Measurements from ENCODE around the gene HMHB1. TPM values are rescaled to one million over a fixed set of nuclear protein-coding genes. Genes with fewer than 3 reads are reported as not detected.

Gene HMHB1
- total RNA-seq, 1 experiment from 2014 or later, result not detected

DNA sequence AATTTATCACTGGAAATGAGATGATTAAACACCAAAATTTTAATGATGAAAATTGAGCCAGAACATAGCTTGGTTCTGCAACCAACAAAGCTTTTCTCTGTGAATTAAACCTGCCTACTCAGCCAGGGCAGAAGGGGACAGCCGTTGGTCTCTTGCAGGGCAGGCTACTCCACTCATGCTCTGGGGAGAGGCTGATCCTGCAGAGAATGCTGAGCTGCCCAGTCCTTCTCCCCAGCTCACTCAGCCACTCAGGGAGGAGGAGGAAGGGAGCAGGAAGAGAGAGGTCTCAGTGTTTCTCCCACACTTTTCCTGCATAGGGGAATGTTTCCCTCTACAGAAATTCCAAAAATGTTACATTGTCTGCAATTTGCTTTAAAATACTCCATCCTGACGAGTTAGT, 40.4 kb upstream of the HMHB1 start:
- no peaks in the 10 kb centered on the region for H3K79me2 ChIP-seq (ENCODE audit: insufficient read depth, low read length)
- H3K4me1 ChIP-seq (ENCODE audit: insufficient read depth, low read length), result no peaks in the 10 kb centered on the region
- no peak overlapping the region for H3T11ph ChIP-seq (ENCODE audit: low read length)
- DNase-seq, result no peak
- no peaks in the 10 kb centered on the region for H3K9me3 ChIP-seq (ENCODE audit: control insufficient read depth, low read depth, low read length)
- Mint-ChIP-seq H3K27ac (no peak overlapping the region), H3K27me3 (ENCODE audit: low read depth) (no peaks in the 10 kb centered on the region; the same call in 1 of the 2 replicates), H3K36me3 (ENCODE audit: insufficient read depth in 1 of 3, low read depth in 3 of 3) (no peaks in the 10 kb centered on the region; a peak in 1 of 7 replicates), H3K9me3 (no peaks in the 10 kb centered on the region; a peak in 1 of 5 replicates), H3K4me3 (no peak overlapping the region), H3K4me1 (peaks cover 3 to 4% of the 10 kb centered on the region in 2 experiments; a peak in 2 of 4 replicates)
- no peak overlapping the region for H3K27ac ChIP-seq (ENCODE audit: insufficient read length, low read depth, low read length)
- no CpG with 5 or more reads among the region's 2 CpGs for WGBS (ENCODE audit: extremely low coverage, insufficient read length, low lambda C conversion rate)
- H2BK120ac ChIP-seq (ENCODE audit: low read depth, low read length, poor library complexity, severe bottlenecking), result no peak overlapping the region
- H2BK20ac ChIP-seq (ENCODE audit: low read depth, low read length, poor library complexity, severe bottlenecking), result no peak overlapping the region
- H3K9ac ChIP-seq (ENCODE audit: extremely low read depth, insufficient read length, low read length), result no peak overlapping the region
- H3K4me2 ChIP-seq (ENCODE audit: insufficient read depth, insufficient read length, low read length), result no peak overlapping the region
- no peaks in the 10 kb centered on the region for H3K27me3 ChIP-seq (ENCODE audit: insufficient read depth, low read length)
- H3K23ac ChIP-seq (ENCODE audit: insufficient read length, low read depth, low read length), result no peak overlapping the region
- no peak overlapping the region for H2AK5ac ChIP-seq (ENCODE audit: insufficient read length, low read length)
- TF ChIP-seq, protein P1, sequence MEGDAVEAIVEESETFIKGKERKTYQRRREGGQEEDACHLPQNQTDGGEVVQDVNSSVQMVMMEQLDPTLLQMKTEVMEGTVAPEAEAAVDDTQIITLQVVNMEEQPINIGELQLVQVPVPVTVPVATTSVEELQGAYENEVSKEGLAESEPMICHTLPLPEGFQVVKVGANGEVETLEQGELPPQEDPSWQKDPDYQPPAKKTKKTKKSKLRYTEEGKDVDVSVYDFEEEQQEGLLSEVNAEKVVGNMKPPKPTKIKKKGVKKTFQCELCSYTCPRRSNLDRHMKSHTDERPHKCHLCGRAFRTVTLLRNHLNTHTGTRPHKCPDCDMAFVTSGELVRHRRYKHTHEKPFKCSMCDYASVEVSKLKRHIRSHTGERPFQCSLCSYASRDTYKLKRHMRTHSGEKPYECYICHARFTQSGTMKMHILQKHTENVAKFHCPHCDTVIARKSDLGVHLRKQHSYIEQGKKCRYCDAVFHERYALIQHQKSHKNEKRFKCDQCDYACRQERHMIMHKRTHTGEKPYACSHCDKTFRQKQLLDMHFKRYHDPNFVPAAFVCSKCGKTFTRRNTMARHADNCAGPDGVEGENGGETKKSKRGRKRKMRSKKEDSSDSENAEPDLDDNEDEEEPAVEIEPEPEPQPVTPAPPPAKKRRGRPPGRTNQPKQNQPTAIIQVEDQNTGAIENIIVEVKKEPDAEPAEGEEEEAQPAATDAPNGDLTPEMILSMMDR (conservative IDR thresholded peaks at IDR 0.05), result no peak
- H4K8ac ChIP-seq (replicated peaks; ENCODE audit: insufficient read length, low read depth, low read length), result no peak overlapping the region
- H2BK15ac ChIP-seq (ENCODE audit: low read depth, low read length), result no peak overlapping the region
- H3K79me1 ChIP-seq (ENCODE audit: insufficient read depth, low read depth, low read length, poor library complexity, severe bottlenecking), result no peaks in the 10 kb centered on the region
- no peak overlapping the region for H2BK5ac ChIP-seq (ENCODE audit: insufficient read length, low read length)
- no peak overlapping the region for H3K4ac ChIP-seq (ENCODE audit: low read depth, low read length)
- no peaks in the 10 kb centered on the region for H3K23me2 ChIP-seq (ENCODE audit: insufficient read length, low read depth, low read length, poor library complexity, severe bottlenecking)
- no peak overlapping the region for H4K5ac ChIP-seq (ENCODE audit: insufficient read length, low read depth, low read length)
- no peak overlapping the region for H3K56ac ChIP-seq (ENCODE audit: insufficient read length, low read depth, low read length)
- no peak overlapping the region for H3K14ac ChIP-seq (ENCODE audit: insufficient read depth, low read length)
- no peak overlapping the region for H3K18ac ChIP-seq (ENCODE audit: insufficient read length, low read depth, low read length)
- H4K91ac ChIP-seq (ENCODE audit: insufficient read length, low read depth, low read length), result no peak overlapping the region
- no peak overlapping the region for H2AFZ ChIP-seq (ENCODE audit: low read length)
- H2BK12ac ChIP-seq (ENCODE audit: insufficient read length, low read depth, low read length), result no peak overlapping the region
- no peaks in the 10 kb centered on the region for H4K20me1 ChIP-seq (ENCODE audit: control insufficient read depth, insufficient read depth, insufficient read length)

Measured in H9 (cell line).